GM19397 (cell line): Measurements from ENCODE around the gene NOC3L.
"Not testable (repeated sequence)": the region's sequence is repeated elsewhere in the genome, so short reads cannot be mapped to it uniquely, and the experiment has no call there.

Experiments used
- ATAC-seq: cut with Tn5 transposase; IDR thresholded peaks from one replicate; pipeline ENCODE4 v1.9.1; 2021; ENCODE audit warnings: mild to moderate bottlenecking, moderate library complexity; ENCODE audit not compliant: unreplicated experiment

NOC3L gene

GRCh38 chr10:94364482-94364881 lies 1.7 kb upstream of the NOC3L start:
- no peak for ATAC-seq

- ATAC-seq: peak; percentile 14
These were observed 469 bp upstream of the NOC3L start for GRCh38 chr10:94363251-94363565.

GRCh38 chr10:94361171-94361794 lies 1.5 kb downstream of the NOC3L start:
- ATAC-seq: no peak

GRCh38 chr10:94358480-94358879 lies 4.3 kb downstream of the NOC3L start:
- ATAC-seq: no peak

- no peak for ATAC-seq
These were observed 5.5 kb downstream of the NOC3L start for GRCh38 chr10:94357193-94357592.

- no peak for ATAC-seq
These were observed 6.9 kb downstream of the NOC3L start for GRCh38 chr10:94355841-94356240.

GRCh38 chr10:94353336-94353735 lies 9.4 kb downstream of the NOC3L start:
- ATAC-seq: no peak

- no peak for ATAC-seq
These were observed 11.7 kb downstream of the NOC3L start for GRCh38 chr10:94351089-94351488.

- not testable (repeated sequence) for ATAC-seq
These were observed 12.2 kb downstream of the NOC3L start for GRCh38 chr10:94350500-94350899.

- ATAC-seq: no peak
These were observed 13.4 kb downstream of the NOC3L start for GRCh38 chr10:94349327-94349726.

GRCh38 chr10:94344522-94345122 lies 18.1 kb downstream of the NOC3L start:
- peak; percentile 93 for ATAC-seq

GRCh38 chr10:94343151-94343550 lies 19.6 kb downstream of the NOC3L start:
- no peak for ATAC-seq

- no peak for ATAC-seq
These were observed 27.9 kb downstream of the NOC3L start for GRCh38 chr10:94334857-94335256.

GRCh38 chr10:94333051-94333450 lies 29.7 kb downstream of the NOC3L start:
- no peak for ATAC-seq

- no peak for ATAC-seq
These were observed 34.1 kb downstream of the NOC3L start for GRCh38 chr10:94328613-94329012.

GRCh38 chr10:94327649-94328048 lies 35.1 kb downstream of the NOC3L start:
- ATAC-seq: no peak

GRCh38 chr10:94324609-94325233 lies 38.0 kb downstream of the NOC3L start:
- ATAC-seq: no peak

- no peak for ATAC-seq
These were observed 42.3 kb downstream of the NOC3L start for GRCh38 chr10:94320285-94320914.

GRCh38 chr10:94316560-94316959 lies 46.2 kb downstream of the NOC3L start:
- no peak for ATAC-seq

- ATAC-seq: no peak
These were observed 46.7 kb downstream of the NOC3L start for GRCh38 chr10:94315975-94316464.

GRCh38 chr10:94315024-94315451 lies 47.7 kb downstream of the NOC3L start:
- no peak for ATAC-seq

GRCh38 chr10:94310369-94310768 lies 52.4 kb downstream of the NOC3L start:
- ATAC-seq: no peak
